GM19025 (cell line): ENCODE measurements around the gene SHB.

Source experiments
- ATAC-seq: cut with Tn5 transposase; IDR thresholded peaks from one replicate; pipeline ENCODE4 v1.9.1; 2021; ENCODE audit warnings: mild to moderate bottlenecking, low read depth, moderate library complexity; ENCODE audit not compliant: unreplicated experiment

SHB gene

DNA sequence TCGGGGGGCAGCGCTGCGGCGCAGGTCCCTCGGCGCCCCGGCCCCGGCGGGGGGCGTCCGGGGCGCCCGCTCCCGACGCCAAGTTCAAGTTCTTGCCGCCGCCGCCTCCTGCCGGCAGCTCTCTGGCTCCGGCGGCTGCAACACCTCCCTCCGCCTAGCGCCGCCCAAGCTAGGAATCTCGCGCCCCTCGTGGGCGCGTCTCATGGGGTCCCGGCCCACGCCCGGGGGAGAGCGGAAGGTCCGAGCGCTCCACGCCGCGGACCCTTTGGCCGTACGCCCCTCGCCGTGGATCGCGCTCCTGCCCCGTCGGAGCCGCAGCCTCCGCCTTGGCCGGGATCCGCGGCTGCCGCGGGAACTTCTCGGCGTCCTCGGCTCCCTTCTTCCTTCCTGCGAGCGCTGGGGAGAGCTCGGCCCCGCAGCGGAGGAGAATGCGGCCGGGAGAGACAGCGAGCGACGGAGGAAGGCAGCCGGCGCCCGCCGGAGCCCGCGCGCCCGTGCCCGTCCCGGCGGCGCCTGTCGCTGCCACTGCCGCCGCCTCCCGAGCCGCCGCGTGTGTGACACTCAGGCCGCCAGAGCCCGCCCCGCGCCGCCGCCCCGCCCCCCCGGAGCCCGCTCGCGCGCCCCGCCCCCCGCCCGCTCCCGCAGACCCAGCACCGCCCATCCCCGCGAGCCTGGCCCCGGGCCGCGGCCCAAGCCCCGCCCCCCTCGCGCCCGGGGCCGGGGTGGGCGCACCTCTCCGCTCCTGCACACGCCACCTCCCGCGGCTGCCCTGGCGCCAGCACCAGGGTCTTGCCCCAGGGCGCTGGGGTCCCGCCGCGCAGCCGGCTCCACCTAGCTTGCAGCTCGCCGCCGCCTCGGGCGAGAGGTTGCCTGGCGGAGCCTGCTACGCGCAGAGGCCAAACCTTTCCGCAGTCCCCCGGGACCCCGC, at the start of gene SHB:
Gene SHB, minus strand, starts transcription at position 527 of the 928 bp plus-strand sequence. CDS start 582 bp downstream, outside the sequence.
- ATAC-seq, result peak; percentile 40

DNA sequence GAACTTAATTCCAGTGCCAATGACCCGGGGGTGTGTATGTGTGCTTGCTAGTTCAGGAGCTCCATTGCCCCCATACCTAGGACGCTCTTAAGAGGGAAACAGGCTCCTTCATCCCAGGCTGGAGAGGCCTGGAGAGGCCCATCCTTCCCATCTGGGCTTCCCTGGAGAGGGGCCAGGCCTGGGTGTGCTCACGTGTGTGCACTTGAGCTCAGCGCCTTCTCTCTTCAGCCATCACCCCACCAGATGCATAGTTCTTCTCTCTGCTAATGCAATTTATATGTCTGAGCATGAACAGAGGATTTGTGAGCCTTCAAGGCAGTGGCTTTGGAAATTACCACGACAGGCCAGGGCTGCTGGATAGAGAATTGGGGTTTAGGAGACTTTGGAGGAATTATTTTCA, 48.6 kb upstream of the SHB start:
- ATAC-seq, result no peak

DNA sequence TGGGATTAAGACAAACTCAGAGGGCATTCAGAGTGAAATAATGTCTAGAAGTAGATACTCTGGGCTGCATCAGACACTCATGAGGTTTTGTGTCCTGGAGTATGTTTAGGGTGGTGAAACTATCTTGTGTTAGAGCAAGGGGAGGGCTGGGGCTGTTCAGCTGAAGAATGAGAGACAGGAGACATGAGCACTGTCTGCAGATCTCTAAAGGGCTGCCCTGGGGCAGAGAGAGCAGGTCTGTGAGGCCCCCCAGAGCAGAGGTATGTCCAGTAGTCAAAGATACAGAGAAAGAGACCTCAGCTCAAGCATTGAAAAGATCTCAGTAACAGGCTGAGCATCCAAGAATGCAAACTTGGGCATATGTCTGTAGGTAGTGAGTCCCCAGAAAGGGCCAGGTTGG, 45.9 kb upstream of the SHB start:
- no peak for ATAC-seq

DNA sequence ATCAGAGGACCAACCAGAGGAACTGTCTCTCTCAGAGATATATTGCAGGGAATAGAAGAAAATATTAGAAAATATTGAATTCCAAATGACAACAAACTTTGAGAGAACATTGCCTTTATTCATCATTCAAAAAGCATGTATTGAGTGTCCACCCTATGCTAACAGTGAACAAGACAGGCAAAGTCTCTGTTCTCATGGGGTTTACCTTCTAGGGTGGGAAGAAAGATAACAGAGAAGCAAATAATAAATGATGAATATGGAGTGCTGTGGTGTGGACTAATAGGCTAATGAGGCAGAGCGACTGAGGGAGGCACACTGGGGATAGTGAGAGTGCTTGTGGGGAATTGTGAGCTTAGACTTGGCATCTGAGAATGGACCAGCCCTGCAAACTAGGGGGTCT, 43.4 kb upstream of the SHB start:
- no peak for ATAC-seq

DNA sequence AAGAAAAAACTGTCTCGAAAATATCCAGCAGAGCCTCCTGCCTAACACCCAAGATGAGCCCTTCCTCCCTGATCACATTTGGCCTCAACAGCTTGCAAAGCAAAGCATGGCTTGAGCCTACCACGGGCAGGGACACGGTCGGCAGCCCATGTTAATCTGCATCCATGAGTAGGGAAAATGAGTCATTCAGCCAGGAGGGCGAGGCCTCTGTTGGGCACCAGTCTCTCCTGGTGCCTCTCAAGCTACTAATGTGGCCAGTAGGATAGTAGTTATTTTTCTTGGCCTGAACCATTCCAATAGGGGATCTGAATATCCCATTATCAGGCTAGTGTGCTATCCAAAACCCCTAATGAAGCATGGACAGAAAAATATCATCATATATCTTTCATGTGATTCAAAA, 43.0 kb upstream of the SHB start:
- no peak for ATAC-seq

DNA sequence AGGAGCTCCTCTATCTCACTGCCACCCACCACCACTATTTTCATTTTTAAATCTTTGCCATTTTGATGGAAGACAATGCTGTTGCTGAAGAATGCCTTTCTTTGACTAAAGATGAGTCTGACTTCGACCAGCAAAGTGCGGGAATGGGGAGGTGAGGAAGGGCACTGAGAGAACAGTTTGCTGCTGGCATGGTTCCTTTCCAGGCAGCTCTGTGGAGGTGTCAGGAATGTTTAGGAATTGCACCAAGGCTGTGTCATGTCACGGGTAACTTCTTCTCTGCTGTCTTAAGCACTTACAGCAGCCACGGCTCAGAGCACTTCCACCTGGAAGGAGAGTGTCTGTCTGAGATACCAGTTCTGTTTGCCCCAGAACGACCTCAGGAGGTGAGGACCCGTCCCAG, 41.4 kb upstream of the SHB start:
- ATAC-seq, result no peak

GRCh38 chr9:38109601-38110000, 40.6 kb upstream of the SHB start:
- no peak for ATAC-seq

DNA sequence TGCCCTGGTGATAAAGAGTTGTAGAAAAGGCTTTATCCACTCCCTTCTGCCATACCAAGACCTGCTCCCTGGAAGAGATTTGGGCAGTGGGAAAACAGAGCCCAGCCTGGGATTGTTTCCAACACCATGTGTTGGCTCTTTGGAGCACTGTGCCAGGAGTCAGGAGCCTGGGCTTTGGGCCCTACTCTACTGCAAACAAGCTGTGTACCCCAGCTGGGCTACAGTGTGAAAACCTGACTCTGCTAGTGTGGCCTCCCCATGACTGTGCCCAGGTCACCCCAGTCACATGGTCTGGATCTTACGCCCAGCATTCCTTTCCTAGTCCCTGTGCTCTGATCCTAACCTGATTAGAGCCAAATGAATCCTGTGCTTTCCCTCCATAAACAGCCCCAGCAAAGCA, 39.3 kb upstream of the SHB start:
- ATAC-seq, result no peak

GRCh38 chr9:38107811-38108304, 38.8 kb upstream of the SHB start:
- peak; percentile 35 for ATAC-seq

DNA sequence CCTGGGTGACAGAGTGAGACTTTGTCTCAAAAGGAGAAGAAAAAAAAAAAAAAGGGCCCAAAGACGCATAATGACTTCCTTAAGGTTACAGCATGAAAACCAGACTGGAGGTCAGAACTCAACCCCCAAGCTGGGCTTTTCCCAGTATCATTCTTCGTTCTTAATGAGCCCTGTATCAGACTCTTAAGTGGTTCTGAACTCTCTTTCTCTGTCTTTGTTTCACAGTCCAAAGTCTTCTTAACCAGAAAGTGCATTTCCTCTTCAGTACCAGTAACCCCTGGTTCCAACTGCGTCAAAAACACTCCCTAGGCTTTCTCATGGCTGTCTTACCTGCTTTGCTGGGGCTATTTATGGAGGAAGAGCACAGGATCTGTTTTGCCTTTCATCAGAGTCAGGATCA, 38.4 kb upstream of the SHB start:
- peak; percentile 67 for ATAC-seq

DNA sequence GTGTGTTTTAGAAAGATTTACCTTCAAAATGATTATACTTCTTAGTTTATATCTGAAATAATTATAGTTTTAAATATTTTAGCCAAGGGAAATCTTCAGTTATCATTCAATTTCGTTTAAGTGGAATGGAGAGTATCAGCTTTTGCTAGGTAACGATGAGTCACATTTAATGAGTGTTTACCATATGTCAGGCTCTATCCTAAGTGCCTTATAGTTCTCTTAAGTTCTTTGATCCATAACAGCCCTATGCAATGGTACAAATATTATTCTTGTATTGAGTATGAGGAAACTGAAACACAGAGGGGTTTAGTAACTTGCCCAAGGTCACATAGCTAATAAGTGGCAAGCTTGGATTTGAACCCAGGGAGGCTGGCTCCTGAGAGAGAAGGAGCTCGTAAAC, 37.5 kb upstream of the SHB start:
- ATAC-seq, result no peak

GRCh38 chr9:38103340-38103739, 34.3 kb upstream of the SHB start:
- no peak for ATAC-seq

DNA sequence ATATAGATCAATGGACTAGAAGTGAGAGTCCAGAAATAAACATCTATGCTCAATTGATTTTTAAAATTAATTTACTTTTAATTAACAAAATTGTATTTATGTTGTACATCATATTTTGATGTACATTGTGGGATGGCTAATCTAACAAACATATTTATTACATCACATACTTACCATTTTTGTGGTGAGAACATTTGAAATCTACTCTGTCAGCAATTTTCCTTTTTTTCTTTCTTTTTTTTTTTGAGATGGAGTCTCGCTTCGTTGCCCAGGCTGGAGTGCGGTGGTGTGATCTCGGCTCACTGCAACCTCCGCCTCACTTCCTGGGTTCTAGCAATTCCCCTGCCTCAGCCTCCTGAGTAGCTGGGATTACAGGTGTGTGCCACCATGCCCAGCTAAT, 32.4 kb upstream of the SHB start:
- ATAC-seq, result no peak

- ATAC-seq, result no peak
Observed at GRCh38 chr9:38096238-38096805, 27.3 kb upstream of the SHB start.

- ATAC-seq, result no peak
Observed at GRCh38 chr9:38094165-38094564, 25.1 kb upstream of the SHB start.

GRCh38 chr9:38092656-38093055, 23.6 kb upstream of the SHB start:
- ATAC-seq, result no peak

- ATAC-seq, result no peak
Observed at GRCh38 chr9:38092200-38092524, 23.1 kb upstream of the SHB start.

GRCh38 chr9:38091310-38092199, 22.5 kb upstream of the SHB start:
- peak; percentile 33 for ATAC-seq

GRCh38 chr9:38090170-38090569, 21.1 kb upstream of the SHB start:
- no peak for ATAC-seq

DNA sequence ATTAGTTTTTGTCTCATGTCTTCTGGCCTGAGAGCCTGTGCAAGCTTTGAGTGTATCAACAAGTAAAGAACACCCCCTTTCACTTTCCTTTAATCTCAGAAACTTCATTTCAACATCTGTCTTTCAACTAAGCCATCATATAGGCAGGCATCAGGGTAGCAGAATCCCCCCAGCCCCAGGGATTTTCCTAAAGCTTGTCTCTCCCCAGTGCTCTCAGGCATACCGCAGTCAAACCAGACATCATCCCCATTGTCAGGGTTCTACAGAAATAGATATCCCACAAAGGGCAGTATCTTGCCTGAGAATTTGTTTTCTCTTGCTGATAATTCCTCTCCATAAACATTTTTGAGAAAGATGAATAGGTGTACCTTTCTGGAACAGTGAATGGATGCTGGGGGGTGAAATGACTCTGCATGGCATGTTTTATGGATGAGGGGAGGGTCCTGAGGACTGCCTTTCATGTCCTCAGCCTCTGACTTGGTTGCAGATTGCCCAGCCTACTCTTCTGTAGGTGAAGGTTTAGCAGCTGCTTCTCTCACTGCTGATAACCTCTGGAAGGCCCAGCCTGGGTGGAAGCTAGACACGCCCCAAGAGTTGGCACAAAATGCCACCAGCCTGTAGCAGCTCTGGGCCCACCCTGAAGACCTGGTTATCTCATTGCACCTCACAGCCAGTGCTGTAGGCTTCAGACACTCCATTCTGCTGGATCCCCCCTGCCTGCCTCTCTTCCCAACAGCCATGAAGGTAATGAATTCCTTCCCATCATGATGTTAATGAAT, 20.5 kb upstream of the SHB start:
- ATAC-seq, result no peak
